ENCODE results near the gene CD47.

- TF ChIP-seq CTCF (IDR thresholded peaks at IDR 0.05) (no peak), POLR2A (IDR thresholded peaks at IDR 0.05) (no peak), EP300 (IDR thresholded peaks at IDR 0.05) (no peak)
Observed at GRCh38 chr3:108053067-108053466, 37.8 kb downstream of the CD47 start.
